ENCODE results near the gene UCP2. TPM values are rescaled to one million over a fixed set of nuclear protein-coding genes. Genes with fewer than 3 reads are reported as not detected.
"Not testable (repeated sequence)": the region's sequence is repeated elsewhere in the genome, so short reads cannot be mapped to it uniquely, and the experiment has no call there.

Gene UCP2
- total RNA-seq, 1 donor from 2014 or later, result 338 TPM

DNA sequence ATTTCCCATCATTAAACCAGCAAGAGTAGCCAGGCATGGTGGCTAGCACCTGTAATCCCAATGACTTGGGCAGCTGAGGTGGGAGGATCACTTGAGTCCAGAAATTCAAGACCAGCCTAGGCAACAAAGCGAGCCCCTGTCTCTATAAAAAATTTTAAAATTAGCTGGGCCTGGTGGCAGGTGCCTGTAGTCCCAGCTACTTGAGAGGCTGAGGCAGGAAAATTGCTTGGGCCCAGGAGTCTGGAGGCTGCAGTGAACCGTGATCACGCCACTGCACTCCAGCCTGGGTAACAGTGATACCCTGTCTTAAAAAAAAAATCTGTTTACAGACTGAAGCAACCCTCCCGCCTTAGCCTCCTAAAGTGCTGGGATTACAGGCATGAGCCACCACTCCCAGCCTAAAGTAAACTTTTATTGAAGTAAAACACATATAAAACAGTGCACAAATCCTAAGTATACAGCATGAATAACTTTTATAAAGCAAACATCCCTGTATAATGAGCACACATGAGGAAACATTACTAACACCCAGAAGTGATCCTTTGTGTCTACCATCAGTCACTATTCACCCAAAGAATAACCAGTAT is 13.6 kb upstream of the UCP2 start:
- intact Hi-C loops (cut with micrococcal nuclease), result no loop called here

DNA sequence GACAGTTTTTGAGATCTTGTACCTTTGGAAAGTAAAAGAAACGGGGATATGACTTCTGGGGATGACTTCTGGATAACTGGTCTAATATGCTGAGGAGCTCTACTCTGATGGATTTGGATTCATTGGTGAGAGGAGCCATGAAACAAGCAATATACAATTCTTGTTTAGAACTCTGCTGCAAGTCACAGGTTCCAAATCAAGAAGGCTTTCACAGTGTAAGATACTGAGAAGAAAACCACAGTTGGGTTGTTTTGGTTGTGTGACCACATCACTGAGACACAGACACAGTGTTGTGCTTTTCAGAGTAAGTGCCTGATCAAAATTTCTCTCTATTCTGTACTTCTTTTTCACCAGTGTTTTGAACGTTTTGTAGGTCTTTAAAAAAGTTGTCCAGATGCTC is 13.1 kb upstream of the UCP2 start:
- intact Hi-C loops (cut with micrococcal nuclease), result loop anchor here (1.0 kb wide), 3 partner anchors 10 to 16 kb away; no protein-coding TSS in a partner anchor

- intact Hi-C loops (cut with micrococcal nuclease), result loop anchor here (1.0 kb wide), 3 partner anchors 10 to 16 kb away; no protein-coding TSS in a partner anchor
Measured at GRCh38 chr11:73995247-73995646, 12.6 kb upstream of the UCP2 start.

- intact Hi-C loops (cut with micrococcal nuclease), result no loop called here
Measured at GRCh38 chr11:73991471-73992006, 8.9 kb upstream of the UCP2 start.

DNA sequence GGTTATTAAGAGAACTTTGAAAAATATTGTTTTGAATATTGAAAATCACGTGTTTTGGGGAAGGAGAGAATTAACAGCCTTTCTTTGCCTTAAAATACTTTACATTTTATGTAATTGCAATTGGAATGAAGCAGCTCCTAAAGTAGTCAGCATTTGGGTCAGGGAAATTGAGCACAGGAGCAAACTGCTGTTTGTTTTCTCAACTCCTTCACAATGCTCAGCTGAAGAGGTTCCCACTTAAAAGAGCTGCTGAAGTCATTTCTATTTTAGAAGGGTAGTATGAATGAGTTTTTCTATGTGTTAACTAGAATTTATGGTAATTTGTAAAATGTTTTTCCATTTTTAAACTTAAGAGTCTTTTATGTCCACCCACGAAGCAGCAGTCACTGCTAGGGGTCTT is 8.1 kb upstream of the UCP2 start:
- intact Hi-C loops (cut with micrococcal nuclease), result no loop called here

GRCh38 chr11:73989156-73989555 is 6.5 kb upstream of the UCP2 start:
- intact Hi-C loops (cut with micrococcal nuclease), result no loop called here

GRCh38 chr11:73988227-73988626 is 5.6 kb upstream of the UCP2 start:
- intact Hi-C loops (cut with micrococcal nuclease), result no loop called here

DNA sequence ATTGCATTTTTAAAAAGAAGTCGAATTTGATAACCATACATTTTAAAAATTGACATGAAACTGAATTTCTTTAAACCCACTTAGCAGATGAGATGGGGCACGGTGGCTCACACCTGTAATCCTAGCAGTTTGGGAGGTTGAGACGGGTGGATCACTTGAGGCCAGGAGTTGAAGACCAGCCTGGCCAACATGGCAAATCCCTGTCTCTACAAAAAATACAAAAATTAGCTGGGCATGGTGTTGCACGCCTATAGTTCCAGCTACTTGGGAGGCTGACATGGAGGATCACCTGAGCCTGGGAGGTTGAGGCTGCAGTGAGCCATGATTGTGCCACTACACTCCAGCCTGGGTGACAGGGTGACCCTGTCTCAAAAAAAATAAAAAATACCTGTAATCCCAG is 3.0 kb upstream of the UCP2 start:
- intact Hi-C loops (cut with micrococcal nuclease), result not testable (repeated sequence)

- intact Hi-C loops (cut with micrococcal nuclease), result loop anchor here (1.0 to 5.0 kb wide), 3 partner anchors 11 to 222 kb away; partner anchors contain the start of genes C2CD3, PPME1 and RAB6A
Measured at GRCh38 chr11:73983741-73984538, 1.3 kb upstream of the UCP2 start.

DNA sequence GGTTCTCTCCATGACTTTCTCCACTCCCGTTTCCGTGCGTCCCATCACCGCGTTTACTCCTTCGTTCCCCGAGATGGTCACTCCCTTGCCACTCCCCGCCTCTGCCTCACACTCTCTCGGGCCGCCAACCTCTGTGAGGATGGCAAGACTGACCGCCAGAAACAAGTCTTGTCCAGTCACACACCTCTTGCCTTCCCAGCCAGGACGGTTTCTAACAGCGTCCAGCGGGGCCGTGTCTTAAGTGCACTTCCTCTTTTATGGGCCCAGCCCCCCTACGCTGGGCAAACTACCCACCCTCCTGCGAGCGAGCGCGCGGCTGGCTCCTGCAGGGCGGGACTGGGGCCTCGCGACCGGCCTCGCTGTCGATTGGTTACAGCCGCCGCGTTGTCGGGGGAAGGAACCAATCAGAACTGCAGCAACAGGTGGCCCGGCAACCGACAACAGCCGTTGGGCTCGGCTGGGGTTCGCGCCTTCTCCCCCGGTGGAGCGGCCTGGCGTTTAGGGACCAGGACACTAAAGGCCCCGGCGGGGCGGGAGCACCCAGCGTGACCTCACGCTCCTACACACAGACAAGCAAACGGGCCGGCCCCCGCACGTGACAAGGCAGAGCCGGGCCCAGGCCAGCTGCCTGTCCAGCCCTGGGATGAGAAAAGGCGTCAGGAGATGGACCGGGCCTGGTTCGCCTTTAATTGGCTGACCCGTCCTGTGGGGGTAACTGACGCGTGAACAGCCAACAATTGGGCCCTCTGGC is 522 bp upstream of the UCP2 start:
- intact Hi-C loops (cut with micrococcal nuclease), result loop anchor here (1.0 to 5.0 kb wide), 4 partner anchors 9 to 221 kb away; partner anchors contain the start of genes C2CD3, PPME1 and RAB6A

DNA sequence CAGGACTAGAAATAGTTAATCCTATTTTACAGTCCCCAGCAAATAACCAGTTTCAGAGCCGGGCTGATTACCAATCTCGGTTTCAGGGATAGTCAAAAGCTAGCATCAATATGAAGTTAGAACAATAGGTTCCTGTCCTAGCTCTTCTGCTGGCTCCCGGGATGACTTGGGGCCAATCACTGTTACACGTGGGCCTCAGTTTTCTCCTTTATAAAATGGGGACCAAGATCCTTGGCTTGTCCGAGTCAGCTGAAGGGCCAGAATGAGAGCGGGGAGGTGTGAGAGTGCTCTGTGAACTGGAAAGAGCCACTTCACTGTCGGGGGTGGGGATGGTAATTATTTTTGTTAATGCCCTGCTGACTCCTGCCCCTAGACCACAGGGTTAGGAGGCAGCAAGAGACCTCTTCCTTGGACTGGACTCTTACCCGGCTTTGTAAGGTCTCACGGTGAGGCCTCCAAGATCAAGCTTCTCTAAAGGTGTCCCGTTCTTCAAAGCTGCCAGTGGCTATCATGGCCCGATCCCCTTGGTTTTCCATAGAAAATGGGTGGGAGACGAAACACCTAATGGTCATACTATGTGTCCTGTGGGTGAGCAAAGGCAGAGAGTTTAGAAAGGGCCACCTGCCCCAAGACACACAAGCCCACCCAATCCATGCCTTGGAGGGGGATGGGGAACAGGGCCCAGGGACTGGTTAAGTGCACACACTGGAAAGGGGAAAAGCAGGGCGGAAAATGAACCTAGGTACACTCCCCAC is 1.4 kb downstream of the UCP2 start:
- intact Hi-C loops (cut with micrococcal nuclease), result loop anchor here (2.0 to 5.0 kb wide), 2 partner anchors 104 to 219 kb away; partner anchors contain the start of genes COA4, PAAF1 and RAB6A

DNA sequence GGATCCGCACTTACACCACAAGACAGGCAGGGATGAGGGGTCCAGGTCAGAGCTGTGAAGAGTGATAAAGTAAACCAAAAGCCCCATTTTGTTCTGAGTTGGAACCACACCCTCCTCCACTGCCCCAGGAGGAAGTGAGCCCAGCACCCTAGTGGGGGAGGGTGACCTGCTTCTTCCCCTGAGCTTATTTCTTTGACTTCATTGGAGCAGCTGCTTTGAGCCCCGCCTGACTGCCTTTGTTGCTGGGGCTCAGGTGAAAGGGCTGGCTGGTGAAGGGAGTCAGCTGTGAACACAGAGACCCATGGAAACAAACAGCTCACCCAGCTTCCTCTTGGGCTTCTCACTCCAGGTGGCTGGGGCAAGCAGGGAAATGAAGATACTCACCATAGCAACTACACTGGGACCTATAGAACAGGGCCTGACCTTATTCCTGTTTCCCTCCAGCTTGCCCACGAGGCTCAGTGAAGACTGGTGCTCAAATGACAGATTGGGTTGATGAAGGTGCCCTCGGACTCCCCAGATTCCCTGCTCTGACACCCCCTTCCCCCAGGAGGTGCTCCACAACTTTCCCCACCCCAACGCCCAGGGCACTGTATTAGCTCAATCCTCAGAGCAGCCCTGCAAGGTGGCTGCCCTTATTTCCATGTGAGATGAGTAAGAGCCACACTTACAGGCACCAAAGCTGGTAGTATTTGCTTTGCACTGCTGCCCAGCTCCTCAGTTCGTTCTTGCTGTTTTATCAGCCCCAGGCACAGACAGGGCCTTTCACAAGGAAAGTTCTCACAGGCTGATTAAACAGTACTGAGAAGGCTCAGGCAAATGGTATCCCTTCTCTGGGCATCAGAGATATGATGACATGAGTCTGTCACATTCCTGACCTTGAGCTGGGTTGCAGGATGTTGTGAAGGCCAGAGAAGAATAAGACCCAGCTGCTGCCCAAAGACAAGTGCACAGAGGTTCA is 2.4 kb downstream of the UCP2 start:
- intact Hi-C loops (cut with micrococcal nuclease), result loop anchor here (1.0 to 5.0 kb wide), 3 partner anchors 31 to 218 kb away; partner anchors contain the start of genes COA4, PAAF1 and RAB6A

DNA sequence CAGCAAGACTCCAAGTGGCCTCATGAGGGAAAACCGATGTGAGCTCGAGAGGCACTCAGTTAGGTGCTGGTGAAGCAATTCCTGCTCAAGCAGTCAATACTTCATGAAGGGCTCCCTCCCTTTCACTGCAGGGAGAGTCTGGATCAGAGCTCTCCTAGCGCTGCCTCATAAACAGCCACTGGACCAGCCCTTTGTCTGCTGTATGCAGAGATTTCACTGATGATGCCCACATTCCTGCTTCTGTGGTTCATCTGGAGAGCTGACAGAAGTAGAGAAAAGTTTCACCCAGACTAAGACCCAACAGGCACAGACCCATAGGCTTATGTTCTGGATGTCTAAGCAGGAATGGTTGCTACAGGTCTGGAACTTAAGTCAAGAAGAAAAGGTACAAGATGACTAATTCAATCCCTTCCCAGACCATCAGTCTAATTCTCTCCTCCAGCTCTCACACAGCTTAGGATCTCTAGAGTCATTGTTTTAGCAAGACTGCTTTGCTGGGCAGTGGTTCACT is 4.0 kb downstream of the UCP2 start:
- intact Hi-C loops (cut with micrococcal nuclease), result no loop called here

- intact Hi-C loops (cut with micrococcal nuclease), result no loop called here
Measured at GRCh38 chr11:73977856-73978519, 4.7 kb downstream of the UCP2 start.

DNA sequence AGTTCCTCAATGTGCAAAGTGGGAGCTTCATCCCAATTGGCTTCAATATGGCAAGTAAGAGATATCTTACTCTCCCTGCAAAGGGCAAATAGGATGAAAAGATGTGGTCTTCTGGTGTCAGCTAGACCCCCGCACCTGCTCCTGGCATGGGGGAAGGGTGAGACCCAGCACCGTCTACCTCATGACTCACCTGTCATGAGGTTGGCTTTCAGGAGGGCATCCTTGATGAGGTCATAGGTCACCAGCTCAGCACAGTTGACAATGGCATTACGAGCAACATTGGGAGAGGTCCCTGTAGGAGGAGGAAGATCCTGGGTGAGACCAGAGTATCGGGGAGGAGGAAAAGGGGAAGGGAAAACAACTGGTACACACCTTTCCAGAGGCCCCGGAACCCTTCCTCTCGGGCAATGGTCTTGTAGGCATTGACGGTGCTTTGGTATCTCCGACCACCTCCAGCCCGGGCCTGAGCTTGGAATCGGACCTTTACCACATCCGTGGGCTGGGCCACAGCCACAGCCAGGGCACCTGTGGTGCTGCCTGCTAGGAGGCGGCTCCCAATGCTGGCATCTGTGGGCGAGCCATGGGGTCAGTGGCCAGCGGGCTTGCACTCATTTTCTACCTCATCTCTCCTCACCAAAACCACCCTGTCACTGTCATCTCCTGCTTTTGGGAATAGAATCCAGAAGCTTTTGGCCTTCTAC is 6.0 kb downstream of the UCP2 start:
- intact Hi-C loops (cut with micrococcal nuclease), result no loop called here

- intact Hi-C loops (cut with micrococcal nuclease), result loop anchor here (2.0 kb wide), 1 partner anchor 195 kb away; the partner anchor contains the start of genes C2CD3 and PPME1
Measured at GRCh38 chr11:73975479-73975757, 7.2 kb downstream of the UCP2 start.

- intact Hi-C loops (cut with micrococcal nuclease), result loop anchor here (1.0 to 5.0 kb wide), 3 partner anchors 7 to 196 kb away; partner anchors contain the start of genes C2CD3, PPME1, UCP2 and UCP3
Measured at GRCh38 chr11:73974604-73975478, 7.8 kb downstream of the UCP2 start.

All from T-helper 2 cell treated with Interferon-gamma antibody and Interleukin-4, amounts not matched to agents 100 ng/mL and 5 ng/mL, for 36 hours (primary cell).